HEK293 (cell line): Measurements from ENCODE around the gene LRFN3.
A peak's percentile ranks its signal among the peaks of the same experiment; 100 is the strongest.

Experiments used
- CTCF ChIA-PET: fragments of 350-600 bp; formaldehyde crosslinking; extraction: SDS; loops from one replicate; lab custom pipeline; 2021; ENCODE audit warnings: antibody characterized with exemption; lab: Yijun Ruan, JAX
- POLR2A ChIA-PET: fragments of 300-600 bp; formaldehyde crosslinking; extraction: SDS; loops from one replicate; lab custom pipeline; 2020; ENCODE audit warnings: antibody characterized with exemption, inconsistent platforms; lab: Yijun Ruan, JAX
- H3K27ac ChIP-seq: fragments of 200-500 bp; sonication (Bioruptor generic); 2 replicates; pipeline ENCODE4 v1.5.1; 2014; ENCODE audit warnings: low read depth, low read length, control low read depth, inconsistent platforms; ENCODE audit errors: extremely low read depth
- H3K36me3 ChIP-seq, 2 experiments: fragments of 200-500 bp in 1 of 2; sonication (Bioruptor generic) in 1 of 2; 1 replicate in 1 of 2; 2 replicates in 1 of 2; pipeline ENCODE4 v1.5.1; 2014 to 2017; ENCODE audit warnings: inconsistent platforms in 2 of 2, low read length in 2 of 2; ENCODE audit not compliant: control insufficient read depth in 2 of 2, insufficient read depth in 1 of 2
- H3K4me1 ChIP-seq: fragments of 200-500 bp; sonication (Bioruptor generic); 2 replicates; pipeline ENCODE4 v1.5.1; 2014; ENCODE audit warnings: mild to moderate bottlenecking, low read length, inconsistent platforms; ENCODE audit not compliant: control insufficient read depth, insufficient read depth
- H3K4me3 ChIP-seq: 2 replicates; pipeline ENCODE4 v1.5.1; 2011; ENCODE audit warnings: low read depth, mild to moderate bottlenecking, control low read depth, low read length, moderate library complexity
- H3K9me3 ChIP-seq: fragments of 200-500 bp; sonication (Bioruptor generic); 2 replicates; pipeline ENCODE4 v1.5.1; 2014; ENCODE audit warnings: low read depth, low read length, inconsistent platforms; ENCODE audit not compliant: control insufficient read depth, insufficient read depth
- HOXC10 ChIP-seq: sonication (generic); formaldehyde crosslinking; IDR thresholded peaks from 2 replicates; pipeline ENCODE4 v1.8.1; 2023; ENCODE audit warnings: mild to moderate bottlenecking, missing genetic modification reagents
- KLF10 ChIP-seq: fragments of 450-650 bp; IDR thresholded peaks from 2 replicates; pipeline ENCODE4 v1.5.1; 2018; ENCODE audit warnings: missing biosample characterization, mild to moderate bottlenecking, missing genetic modification characterization
- OVOL3 ChIP-seq: fragments of 450-650 bp; formaldehyde crosslinking; IDR thresholded peaks from 2 replicates; pipeline ENCODE4 v1.5.1; 2016; ENCODE audit warnings: missing biosample characterization, missing genetic modification characterization
- SP7 ChIP-seq: fragments of 450-650 bp; formaldehyde crosslinking; IDR thresholded peaks from 2 replicates; pipeline ENCODE4 v1.5.1; 2016; ENCODE audit warnings: missing biosample characterization, missing genetic modification characterization
- ZBTB17 ChIP-seq: fragments of 450-650 bp; formaldehyde crosslinking; IDR thresholded peaks from 2 replicates; pipeline ENCODE4 v1.5.1; 2016; ENCODE audit warnings: missing biosample characterization, missing genetic modification characterization
- ZBTB21 ChIP-seq: fragments of 450-650 bp; formaldehyde crosslinking; IDR thresholded peaks from 2 replicates; pipeline ENCODE4 v1.5.1; 2017; ENCODE audit warnings: missing biosample characterization, missing genetic modification characterization
- ZNF112 ChIP-seq: fragments of 450-650 bp; formaldehyde crosslinking; IDR thresholded peaks from 2 replicates; pipeline ENCODE4 v1.5.0; 2017; ENCODE audit warnings: missing biosample characterization, missing genetic modification characterization
- ZNF175 ChIP-seq: fragments of 450-650 bp; formaldehyde crosslinking; IDR thresholded peaks from 2 replicates; pipeline ENCODE4 v1.5.1; 2016; ENCODE audit warnings: missing biosample characterization, missing genetic modification characterization
- ZNF211 ChIP-seq: fragments of 450-650 bp; formaldehyde crosslinking; IDR thresholded peaks from 2 replicates; pipeline ENCODE4 v1.5.1; 2016; ENCODE audit warnings: low read depth, missing biosample characterization, missing genetic modification characterization
- ZNF221 ChIP-seq: fragments of 450-650 bp; formaldehyde crosslinking; IDR thresholded peaks from 2 replicates; pipeline ENCODE4 v1.5.1; 2017; ENCODE audit warnings: missing biosample characterization, missing genetic modification characterization, borderline replicate concordance
- ZNF366 ChIP-seq: fragments of 450-650 bp; formaldehyde crosslinking; conservative IDR thresholded peaks from 2 replicates; pipeline ENCODE4 v1.5.1; 2016; ENCODE audit warnings: missing biosample characterization, missing genetic modification characterization
- ZNF561 ChIP-seq: fragments of 450-650 bp; IDR thresholded peaks from 2 replicates; pipeline ENCODE4 v1.5.1; 2018; ENCODE audit warnings: missing biosample characterization, missing genetic modification characterization, borderline replicate concordance
- ZNF600 ChIP-seq: fragments of 450-650 bp; formaldehyde crosslinking; IDR thresholded peaks from 2 replicates; pipeline ENCODE4 v1.5.1; 2016; ENCODE audit warnings: missing biosample characterization, missing genetic modification characterization
- ZNF670 ChIP-seq: fragments of 450-650 bp; formaldehyde crosslinking; IDR thresholded peaks from 2 replicates; pipeline ENCODE4 v1.5.1; 2016; ENCODE audit warnings: missing biosample characterization, missing genetic modification characterization, low read depth
- ZNF830 ChIP-seq: fragments of 450-650 bp; IDR thresholded peaks from 2 replicates; pipeline ENCODE4 v1.5.0; 2018; ENCODE audit warnings: missing biosample characterization, missing genetic modification characterization, low read depth, mild to moderate bottlenecking, moderate library complexity
- TF ChIP-seq, protein P1 (sequence below): fragments of 450-650 bp; formaldehyde crosslinking; IDR thresholded peaks from 2 replicates; pipeline ENCODE4 v1.5.1; 2016; ENCODE audit warnings: missing biosample characterization, missing genetic modification characterization
- TF ChIP-seq, protein P2 (sequence below): fragments of 450-650 bp; formaldehyde crosslinking; conservative IDR thresholded peaks from 2 replicates; pipeline ENCODE4 v1.5.1; 2016; ENCODE audit warnings: low read depth, missing biosample characterization, missing genetic modification characterization
- TF ChIP-seq, protein P3 (sequence below): fragments of 450-650 bp; formaldehyde crosslinking; optimal IDR thresholded peaks from 2 replicates; pipeline ENCODE3; 2016; ENCODE audit warnings: missing biosample characterization, mild to moderate bottlenecking, missing genetic modification characterization
- TF ChIP-seq, protein P4 (sequence below): fragments of 450-650 bp; formaldehyde crosslinking; IDR thresholded peaks from 2 replicates; pipeline ENCODE4 v1.5.1; 2016; ENCODE audit warnings: missing biosample characterization, missing genetic modification characterization
- TF ChIP-seq, protein P5 (sequence below): fragments of 450-650 bp; formaldehyde crosslinking; IDR thresholded peaks from 2 replicates; pipeline ENCODE4 v1.5.1; 2016; ENCODE audit warnings: missing biosample characterization, missing genetic modification characterization

The LRFN3 gene

DNA sequence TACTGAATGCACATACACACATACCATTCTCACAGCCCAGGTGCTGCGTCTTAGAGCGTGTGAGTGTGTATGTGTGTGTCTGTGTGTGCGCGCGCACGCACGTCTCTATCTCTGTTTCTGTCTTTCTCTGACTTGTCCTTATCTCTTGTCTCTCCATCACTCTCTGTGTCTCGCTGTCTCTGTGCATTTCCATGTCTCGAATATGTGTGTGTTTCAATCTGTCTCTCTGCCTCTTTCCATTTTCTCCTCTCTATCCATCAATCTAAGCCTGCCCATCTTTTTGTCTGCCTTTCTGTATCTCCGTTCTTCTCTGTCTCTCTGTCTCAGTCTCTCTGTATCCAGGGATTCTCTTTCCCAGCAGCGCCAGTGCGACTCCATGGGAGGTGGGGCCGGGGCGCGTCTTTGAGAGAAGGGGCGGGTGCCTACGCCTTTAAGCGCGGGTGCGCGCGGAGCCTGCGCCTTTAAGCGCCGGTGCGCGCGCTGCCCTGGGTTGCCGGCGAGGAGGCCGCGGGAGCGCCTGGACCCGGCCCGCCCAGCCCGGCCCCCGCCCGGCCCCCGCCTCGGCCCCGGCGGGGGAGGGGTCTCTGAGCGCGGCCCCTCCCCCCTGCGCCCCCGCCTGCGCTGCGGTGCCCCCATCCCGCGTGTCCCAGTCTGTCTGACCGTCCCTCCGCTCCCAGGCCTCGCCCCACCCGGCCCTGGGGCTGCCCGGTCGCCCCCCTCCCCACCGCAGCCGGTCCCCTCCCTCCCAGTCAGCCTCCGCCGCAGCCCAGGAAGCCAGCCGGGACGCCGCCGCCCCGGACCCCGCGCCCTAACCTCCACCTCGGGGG lies at the start of gene LRFN3 (continued):
- TF ChIP-seq, protein P1, sequence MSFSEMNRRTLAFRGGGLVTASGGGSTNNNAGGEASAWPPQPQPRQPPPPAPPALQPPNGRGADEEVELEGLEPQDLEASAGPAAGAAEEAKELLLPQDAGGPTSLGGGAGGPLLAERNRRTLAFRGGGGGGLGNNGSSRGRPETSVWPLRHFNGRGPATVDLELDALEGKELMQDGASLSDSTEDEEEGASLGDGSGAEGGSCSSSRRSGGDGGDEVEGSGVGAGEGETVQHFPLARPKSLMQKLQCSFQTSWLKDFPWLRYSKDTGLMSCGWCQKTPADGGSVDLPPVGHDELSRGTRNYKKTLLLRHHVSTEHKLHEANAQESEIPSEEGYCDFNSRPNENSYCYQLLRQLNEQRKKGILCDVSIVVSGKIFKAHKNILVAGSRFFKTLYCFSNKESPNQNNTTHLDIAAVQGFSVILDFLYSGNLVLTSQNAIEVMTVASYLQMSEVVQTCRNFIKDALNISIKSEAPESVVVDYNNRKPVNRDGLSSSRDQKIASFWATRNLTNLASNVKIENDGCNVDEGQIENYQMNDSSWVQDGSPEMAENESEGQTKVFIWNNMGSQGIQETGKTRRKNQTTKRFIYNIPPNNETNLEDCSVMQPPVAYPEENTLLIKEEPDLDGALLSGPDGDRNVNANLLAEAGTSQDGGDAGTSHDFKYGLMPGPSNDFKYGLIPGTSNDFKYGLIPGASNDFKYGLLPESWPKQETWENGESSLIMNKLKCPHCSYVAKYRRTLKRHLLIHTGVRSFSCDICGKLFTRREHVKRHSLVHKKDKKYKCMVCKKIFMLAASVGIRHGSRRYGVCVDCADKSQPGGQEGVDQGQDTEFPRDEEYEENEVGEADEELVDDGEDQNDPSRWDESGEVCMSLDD (tag by site-specific recombination): peak; percentile 68
- TF ChIP-seq ZNF175 (tag by site-specific recombination) (no peak), ZNF221 (tag by site-specific recombination) (no peak), ZBTB21 (peak; percentile 85), ZNF670 (no peak), SP7 (tag by site-specific recombination) (peak; percentile 86), ZBTB17 (tag by site-specific recombination) (peak; percentile 99), KLF10 (tag by site-specific recombination) (peak; percentile 95), ZNF211 (tag by site-specific recombination) (no peak), ZNF366 (tag by site-specific recombination) (peak; percentile 99), HOXC10 (CRISPR knock-in tag) (no peak), ZNF561 (tag by site-specific recombination) (no peak), OVOL3 (no peak)
- TF ChIP-seq, protein P2, sequence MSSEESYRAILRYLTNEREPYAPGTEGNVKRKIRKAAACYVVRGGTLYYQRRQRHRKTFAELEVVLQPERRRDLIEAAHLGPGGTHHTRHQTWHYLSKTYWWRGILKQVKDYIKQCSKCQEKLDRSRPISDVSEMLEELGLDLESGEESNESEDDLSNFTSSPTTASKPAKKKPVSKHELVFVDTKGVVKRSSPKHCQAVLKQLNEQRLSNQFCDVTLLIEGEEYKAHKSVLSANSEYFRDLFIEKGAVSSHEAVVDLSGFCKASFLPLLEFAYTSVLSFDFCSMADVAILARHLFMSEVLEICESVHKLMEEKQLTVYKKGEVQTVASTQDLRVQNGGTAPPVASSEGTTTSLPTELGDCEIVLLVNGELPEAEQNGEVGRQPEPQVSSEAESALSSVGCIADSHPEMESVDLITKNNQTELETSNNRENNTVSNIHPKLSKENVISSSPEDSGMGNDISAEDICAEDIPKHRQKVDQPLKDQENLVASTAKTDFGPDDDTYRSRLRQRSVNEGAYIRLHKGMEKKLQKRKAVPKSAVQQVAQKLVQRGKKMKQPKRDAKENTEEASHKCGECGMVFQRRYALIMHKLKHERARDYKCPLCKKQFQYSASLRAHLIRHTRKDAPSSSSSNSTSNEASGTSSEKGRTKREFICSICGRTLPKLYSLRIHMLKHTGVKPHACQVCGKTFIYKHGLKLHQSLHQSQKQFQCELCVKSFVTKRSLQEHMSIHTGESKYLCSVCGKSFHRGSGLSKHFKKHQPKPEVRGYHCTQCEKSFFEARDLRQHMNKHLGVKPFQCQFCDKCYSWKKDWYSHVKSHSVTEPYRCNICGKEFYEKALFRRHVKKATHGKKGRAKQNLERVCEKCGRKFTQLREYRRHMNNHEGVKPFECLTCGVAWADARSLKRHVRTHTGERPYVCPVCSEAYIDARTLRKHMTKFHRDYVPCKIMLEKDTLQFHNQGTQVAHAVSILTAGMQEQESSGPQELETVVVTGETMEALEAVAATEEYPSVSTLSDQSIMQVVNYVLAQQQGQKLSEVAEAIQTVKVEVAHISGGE (tag by site-specific recombination): peak; percentile 6; the same call in 1 of the 2 replicates

DNA sequence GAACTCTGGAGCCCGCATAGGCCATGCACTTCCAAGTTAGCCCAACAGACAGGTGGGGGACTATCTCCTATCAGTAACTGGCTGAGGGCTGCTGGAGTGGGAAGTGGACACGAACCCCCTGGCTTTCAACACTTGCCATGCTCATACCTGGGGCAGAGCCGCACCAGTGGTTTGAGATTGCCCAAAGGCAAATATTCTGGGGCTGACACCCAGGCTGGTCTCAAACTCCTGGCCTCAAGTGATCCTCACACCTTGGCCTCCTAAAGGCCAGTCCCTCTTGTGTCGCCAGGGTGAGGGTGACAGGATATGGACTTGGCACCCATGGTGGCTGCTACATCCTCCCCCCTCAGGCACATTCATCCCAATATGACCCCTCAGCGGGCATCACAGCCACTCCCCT lies 49.0 kb upstream of the LRFN3 start:
- ChIA-PET POLR2A (interaction anchor here (0.7 kb wide), 1 partner anchor 27 kb away, joined by 3 read pairs; no protein-coding TSS in a partner anchor), CTCF (interaction anchor here (0.6 to 8.8 kb wide), 4 partner anchors 29 to 67 kb away, joined by 3 to 185 read pairs (median 4); no protein-coding TSS in a partner anchor)
- Histone ChIP-seq H3K27ac (no peak overlapping the region), H3K4me3 (no peak overlapping the region), H3K9me3 (no peaks in the 10 kb centered on the region; the same call in 1 of the 2 replicates), H3K4me1 (no peaks in the 10 kb centered on the region), H3K36me3 (peaks cover 45 to 47% of the 10 kb centered on the region in 2 experiments)
- TF ChIP-seq, protein P3, sequence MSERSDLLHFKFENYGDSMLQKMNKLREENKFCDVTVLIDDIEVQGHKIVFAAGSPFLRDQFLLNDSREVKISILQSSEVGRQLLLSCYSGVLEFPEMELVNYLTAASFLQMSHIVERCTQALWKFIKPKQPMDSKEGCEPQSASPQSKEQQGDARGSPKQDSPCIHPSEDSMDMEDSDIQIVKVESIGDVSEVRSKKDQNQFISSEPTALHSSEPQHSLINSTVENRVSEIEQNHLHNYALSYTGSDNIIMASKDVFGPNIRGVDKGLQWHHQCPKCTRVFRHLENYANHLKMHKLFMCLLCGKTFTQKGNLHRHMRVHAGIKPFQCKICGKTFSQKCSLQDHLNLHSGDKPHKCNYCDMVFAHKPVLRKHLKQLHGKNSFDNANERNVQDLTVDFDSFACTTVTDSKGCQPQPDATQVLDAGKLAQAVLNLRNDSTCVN: no peak
- TF ChIP-seq ZNF112 (tag by site-specific recombination): 0 out of 2 replicates have a peak, but pooled peaks have one; percentile 15
- TF ChIP-seq, protein P4, sequence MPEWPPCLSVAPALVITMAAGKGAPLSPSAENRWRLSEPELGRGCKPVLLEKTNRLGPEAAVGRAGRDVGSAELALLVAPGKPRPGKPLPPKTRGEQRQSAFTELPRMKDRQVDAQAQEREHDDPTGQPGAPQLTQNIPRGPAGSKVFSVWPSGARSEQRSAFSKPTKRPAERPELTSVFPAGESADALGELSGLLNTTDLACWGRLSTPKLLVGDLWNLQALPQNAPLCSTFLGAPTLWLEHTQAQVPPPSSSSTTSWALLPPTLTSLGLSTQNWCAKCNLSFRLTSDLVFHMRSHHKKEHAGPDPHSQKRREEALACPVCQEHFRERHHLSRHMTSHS (tag by site-specific recombination): no peak
- TF ChIP-seq ZNF600 (tag by site-specific recombination): peak; percentile 61; the same call in 1 of the 2 replicates
- no peak for TF ChIP-seq ZNF830 (tag by site-specific recombination)
- TF ChIP-seq, protein P5, sequence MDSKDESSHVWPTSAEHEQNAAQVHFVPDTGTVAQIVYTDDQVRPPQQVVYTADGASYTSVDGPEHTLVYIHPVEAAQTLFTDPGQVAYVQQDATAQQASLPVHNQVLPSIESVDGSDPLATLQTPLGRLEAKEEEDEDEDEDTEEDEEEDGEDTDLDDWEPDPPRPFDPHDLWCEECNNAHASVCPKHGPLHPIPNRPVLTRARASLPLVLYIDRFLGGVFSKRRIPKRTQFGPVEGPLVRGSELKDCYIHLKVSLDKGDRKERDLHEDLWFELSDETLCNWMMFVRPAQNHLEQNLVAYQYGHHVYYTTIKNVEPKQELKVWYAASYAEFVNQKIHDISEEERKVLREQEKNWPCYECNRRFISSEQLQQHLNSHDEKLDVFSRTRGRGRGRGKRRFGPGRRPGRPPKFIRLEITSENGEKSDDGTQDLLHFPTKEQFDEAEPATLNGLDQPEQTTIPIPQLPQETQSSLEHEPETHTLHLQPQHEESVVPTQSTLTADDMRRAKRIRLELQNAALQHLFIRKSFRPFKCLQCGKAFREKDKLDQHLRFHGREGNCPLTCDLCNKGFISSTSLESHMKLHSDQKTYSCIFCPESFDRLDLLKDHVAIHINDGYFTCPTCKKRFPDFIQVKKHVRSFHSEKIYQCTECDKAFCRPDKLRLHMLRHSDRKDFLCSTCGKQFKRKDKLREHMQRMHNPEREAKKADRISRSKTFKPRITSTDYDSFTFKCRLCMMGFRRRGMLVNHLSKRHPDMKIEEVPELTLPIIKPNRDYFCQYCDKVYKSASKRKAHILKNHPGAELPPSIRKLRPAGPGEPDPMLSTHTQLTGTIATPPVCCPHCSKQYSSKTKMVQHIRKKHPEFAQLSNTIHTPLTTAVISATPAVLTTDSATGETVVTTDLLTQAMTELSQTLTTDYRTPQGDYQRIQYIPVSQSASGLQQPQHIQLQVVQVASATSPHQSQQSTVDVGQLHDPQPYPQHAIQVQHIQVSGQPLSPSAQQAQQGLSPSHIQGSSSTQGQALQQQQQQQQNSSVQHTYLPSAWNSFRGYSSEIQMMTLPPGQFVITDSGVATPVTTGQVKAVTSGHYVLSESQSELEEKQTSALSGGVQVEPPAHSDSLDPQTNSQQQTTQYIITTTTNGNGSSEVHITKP (tag by site-specific recombination): no peak
